Urinary bladder (tissue), 4 donors: ENCODE measurements around the gene ZBTB20. TPM values are rescaled to one million over a fixed set of nuclear protein-coding genes. Genes with fewer than 3 reads are reported as not detected.

Experiments
- DNase-seq: peaks from one replicate; pipeline ENCODE4 v3.0.0-alpha.2; 2015; ENCODE audit errors: extremely low spot score
- H3K27ac ChIP-seq: one replicate; pipeline ENCODE4 v1.5.1; 2013; ENCODE audit warnings: low read depth, mild to moderate bottlenecking, moderate library complexity
- H3K36me3 ChIP-seq: one replicate; pipeline ENCODE4 v1.6.1; 2013; ENCODE audit warnings: mild to moderate bottlenecking, moderate library complexity; ENCODE audit not compliant: insufficient read depth
- H3K4me1 ChIP-seq: one replicate; pipeline ENCODE4 v1.6.1; 2013; ENCODE audit warnings: mild to moderate bottlenecking, moderate library complexity; ENCODE audit not compliant: insufficient read depth
- H3K4me3 ChIP-seq: one replicate; pipeline ENCODE4 v1.5.1; 2013; ENCODE audit warnings: low read depth, low read length
- WGBS: extraction: QIAGEN DNeasy Blood & Tissue Kit; methylation state at CpG from one replicate; pipeline ENCODE4 v1.1.7; 2013; 5-methylcytosine and 5-hydroxymethylcytosine counted together
- polyA plus RNA-seq: library from polyadenylated mRNA; stranded (reverse); fragments of 200-250 nt; gene quantifications from one replicate; pipeline ENCODE4 v1.2.3, GENCODE V29; 2013
- total RNA-seq: library from RNA; depleted of rRNA; stranded (reverse); fragments of >200 nt; gene quantifications from one replicate; pipeline ENCODE4 v1.2.3, GENCODE V29; 2014
- donor health status: healthy with polysubstance abuse.
- donor health status: healthy.

The ZBTB20 gene
- total and polyA plus RNA-seq, 2 donors = 1.5 to 99.9 TPM

DNA sequence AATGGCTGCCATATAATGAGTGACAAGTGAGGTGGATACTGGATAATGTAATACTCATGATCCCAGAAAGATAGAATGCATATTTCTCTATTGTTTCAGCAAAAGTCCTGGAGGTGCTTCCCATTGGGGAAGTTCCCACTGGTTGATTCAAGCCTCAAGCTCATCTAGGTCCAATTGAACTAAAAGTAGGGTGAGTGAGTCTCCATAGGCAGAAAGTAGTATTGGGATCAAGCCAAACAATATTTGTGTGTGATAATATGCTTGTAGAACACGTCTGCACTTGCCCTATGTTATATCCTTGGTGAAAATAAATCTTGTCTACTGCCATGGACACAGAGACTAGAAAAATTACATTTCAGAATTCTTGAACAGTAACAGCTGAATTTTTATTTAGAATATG is 14.8 kb upstream of the ZBTB20 start:
- Histone ChIP-seq H3K4me1 (no peaks in the 10 kb centered on the region), H3K4me3 (no peak overlapping the region), H3K27ac (no peak overlapping the region), H3K36me3 (no peaks in the 10 kb centered on the region)
- no peak for DNase-seq
- WGBS = 50% methylated on average over 1 of the region's 1 CpG

DNA sequence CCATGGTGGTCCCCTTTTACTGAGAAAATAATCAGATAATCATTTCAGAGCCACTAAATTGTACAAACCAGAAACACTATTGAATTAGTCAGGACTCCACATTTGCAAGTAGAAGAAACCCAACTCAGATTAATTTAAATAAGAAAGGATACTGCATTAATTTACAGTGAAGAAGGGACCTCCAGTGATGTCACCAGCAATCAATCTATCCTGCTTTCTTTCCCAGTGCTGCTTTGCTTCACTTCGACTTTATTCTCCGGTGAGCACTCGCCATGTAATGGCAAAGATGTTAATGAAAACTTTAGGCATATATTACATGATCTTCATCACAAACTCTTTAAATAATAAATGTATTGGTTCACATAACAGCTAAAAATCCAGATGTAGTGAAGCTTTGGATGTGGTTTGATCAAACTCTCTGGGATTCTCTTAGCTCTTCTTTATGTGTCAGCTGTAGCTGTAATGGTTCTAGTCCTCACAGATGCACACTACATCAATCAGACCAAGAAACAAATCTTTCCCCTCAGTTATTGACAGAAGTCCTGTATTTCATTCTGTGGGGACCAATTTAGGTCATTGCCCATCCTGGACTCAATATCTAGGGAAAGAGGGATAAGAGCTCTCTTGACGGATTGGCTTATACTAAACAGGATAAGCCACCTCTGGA is 14.2 kb upstream of the ZBTB20 start:
- Histone ChIP-seq H3K4me1 (no peaks in the 10 kb centered on the region), H3K27ac (no peak overlapping the region), H3K4me3 (no peak overlapping the region), H3K36me3 (no peaks in the 10 kb centered on the region)
- DNase-seq = no peak
- 93% methylated on average over 4 of the region's 4 CpGs for WGBS

DNA sequence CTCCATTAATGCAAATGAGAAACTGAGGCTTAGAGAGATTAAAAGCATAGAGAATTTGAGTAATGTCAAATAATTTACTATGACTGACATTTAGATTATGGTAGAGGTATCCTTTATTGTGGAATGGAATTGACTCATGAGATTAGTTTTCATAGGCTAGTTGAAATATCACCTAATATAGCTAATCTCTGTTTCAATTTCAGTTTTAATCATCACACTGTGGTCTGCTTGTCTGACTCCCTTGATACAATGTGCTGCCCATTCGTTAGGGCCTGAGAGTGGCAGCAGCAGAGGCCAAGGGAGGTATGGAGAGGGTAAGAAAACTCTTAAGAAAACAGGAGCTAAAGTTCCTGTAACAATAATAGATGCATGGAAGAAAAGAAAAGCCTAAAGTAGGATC is 13.2 kb upstream of the ZBTB20 start:
- Histone ChIP-seq H3K27ac (no peak overlapping the region), H3K4me1 (no peaks in the 10 kb centered on the region), H3K4me3 (no peak overlapping the region), H3K36me3 (no peaks in the 10 kb centered on the region)
- DNase-seq = no peak
- 88% methylated on average over 1 of the region's 1 CpG for WGBS

DNA sequence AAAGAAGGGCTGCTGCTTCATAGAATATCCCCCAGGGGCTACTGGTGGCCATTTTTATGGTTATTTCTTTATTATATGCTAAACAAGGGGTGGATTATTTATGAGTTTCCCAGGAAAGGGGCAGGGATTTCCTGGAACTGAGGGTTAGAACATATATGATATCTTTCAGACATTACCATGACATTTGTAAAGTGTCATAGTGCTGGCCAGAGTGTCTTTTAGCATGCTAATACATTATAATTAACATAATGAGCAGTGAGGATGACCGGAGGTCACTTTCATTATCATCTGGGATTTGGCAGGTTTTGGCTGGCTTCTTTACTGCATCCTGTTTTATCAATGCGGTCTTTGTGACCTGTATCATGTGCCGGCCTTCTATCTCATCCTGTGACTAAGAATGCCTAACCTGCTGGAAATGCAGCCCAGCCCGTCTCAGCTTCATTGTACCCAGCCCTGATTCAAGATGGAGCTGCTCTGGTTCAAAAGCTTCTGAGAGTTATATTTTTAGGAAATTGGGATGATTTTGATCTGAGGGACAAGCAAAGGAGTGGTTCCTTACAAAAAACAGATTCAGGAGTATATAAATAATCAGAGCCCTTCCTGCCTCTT is 9.1 kb upstream of the ZBTB20 start:
- Histone ChIP-seq H3K36me3 (no peaks in the 10 kb centered on the region), H3K27ac (no peak overlapping the region), H3K4me3 (no peak overlapping the region), H3K4me1 (no peaks in the 10 kb centered on the region)
- DNase-seq = no peak
- 63% methylated on average over 4 of the region's 4 CpGs for WGBS

DNA sequence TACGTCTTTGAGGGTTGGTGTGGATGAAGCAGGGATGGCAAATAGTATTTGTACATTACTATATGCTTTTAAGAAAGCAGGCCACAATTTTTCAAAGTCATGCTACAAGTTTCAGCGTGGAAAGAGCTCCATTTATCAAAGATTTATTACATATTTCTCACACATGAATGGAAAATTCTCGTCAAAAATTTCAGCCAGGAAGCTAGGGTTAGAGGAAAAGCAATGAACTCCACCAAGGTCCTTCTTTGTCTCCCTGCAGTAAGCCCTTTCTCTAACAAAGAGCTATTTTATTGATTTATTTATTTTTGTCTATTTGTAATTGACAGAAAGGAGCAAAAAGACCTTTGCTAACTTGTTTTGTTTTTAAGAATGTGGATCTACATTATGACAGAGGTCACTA is 7.5 kb upstream of the ZBTB20 start:
- Histone ChIP-seq H3K4me3 (no peak overlapping the region), H3K27ac (no peak overlapping the region), H3K36me3 (no peaks in the 10 kb centered on the region), H3K4me1 (no peaks in the 10 kb centered on the region)
- DNase-seq = no peak
- WGBS = 78% methylated on average over 3 of the region's 3 CpGs

DNA sequence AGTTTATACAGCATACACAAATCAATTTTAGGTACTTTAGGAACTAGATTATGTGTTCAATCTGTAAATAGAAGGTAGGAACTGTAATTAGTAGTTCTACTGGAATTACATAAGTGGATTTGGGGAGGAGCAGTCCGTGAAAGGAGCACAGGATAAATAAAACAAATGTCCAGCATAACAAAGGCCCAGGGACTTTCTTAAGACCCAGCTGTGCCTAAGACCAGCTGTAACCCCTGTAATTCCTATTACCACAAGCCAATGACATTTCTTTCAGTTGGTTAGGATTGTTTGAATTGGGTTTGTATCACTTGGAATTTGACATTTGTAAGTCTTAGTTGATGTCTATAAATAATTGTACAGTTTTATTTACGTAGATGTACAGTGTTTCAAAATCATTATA is 4.8 kb upstream of the ZBTB20 start:
- no peak overlapping the region for H3K4me3 ChIP-seq
- no peak overlapping the region for H3K27ac ChIP-seq
- DNase-seq = no peak
- no peaks in the 10 kb centered on the region for H3K4me1 ChIP-seq
- H3K36me3 ChIP-seq = no peaks in the 10 kb centered on the region
- WGBS = 70% methylated on average over 2 of the region's 2 CpGs

DNA sequence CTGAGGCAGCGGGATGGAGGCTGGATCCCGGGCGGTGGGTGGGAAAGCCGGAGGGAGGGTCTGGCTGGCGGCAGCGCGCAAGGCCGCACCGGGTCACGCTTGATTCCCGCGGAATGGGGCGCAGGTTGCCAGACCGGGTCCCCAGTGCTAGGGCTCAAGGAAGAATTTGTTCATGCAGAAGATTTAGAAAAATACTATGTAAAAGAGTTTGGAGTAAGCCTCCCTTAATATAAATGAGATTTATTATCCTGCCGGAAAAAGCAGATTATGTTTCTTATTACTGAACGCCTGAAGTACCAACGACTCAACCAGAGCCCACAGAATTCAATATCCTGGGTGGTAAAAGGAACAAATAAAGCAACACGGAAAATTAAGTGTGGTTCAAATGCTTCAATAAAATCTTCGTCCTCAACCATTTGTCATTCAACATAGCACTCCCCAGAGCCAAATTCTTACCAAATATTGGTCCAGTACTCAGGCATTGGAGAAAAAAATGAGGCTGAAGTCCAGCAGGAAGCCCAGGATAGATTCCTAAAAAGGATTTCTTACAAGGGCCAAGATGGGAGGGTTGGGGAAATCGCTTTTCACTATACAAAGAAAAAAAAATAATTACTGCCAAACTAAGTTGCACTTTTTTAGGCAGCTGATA is 1.2 kb upstream of the ZBTB20 start:
- peak; percentile 14 for DNase-seq
- Histone ChIP-seq H3K36me3 (no peaks in the 10 kb centered on the region), H3K27ac (peak overlapping the region; percentile 100), H3K4me1 (no peaks in the 10 kb centered on the region), H3K4me3 (peak overlapping the region; percentile 62)
- WGBS = 1% methylated on average over 20 of the region's 20 CpGs

DNA sequence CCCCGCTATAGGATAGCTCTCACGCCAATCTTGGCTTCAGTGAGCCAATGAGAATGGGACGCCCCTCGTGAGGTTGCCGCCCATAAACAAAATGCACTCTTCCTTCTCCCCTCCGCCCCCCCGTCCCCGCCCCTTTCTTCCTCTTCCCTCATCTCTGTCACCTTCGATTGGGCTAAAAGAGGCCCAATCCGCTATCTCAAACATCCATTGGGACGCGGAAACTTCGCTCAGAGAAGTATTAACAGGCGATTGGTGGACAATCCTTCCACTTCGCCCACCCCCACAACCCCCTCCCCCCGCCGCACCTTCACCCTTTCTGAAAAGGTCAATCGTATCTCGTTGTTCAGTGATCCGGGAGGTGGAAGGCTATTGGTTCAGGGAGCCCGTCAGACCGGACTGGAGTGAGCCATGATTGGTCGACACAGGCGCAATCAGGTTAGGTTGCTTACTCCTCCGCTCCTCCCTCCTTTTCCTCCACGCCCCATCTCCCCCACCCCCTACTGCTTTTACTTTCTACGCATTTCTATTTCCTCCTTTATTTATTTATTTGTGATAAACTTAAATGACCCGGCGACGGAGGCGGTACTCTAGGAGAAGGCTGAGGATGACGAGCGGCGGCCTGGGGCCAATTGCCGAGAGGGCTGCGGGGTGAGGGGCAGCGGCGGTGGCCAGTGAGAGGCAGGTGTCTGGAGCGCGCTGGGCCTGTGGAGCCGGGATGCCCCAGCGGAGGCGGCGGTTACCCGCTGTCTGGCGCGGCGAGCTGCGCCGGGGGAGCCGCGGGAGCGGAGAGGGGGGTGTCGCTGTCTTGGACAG is 447 bp upstream of the ZBTB20 start:
- Histone ChIP-seq H3K4me1 (no peaks in the 10 kb centered on the region), H3K4me3 (peak overlapping the region; percentile 62), H3K36me3 (no peaks in the 10 kb centered on the region), H3K27ac (peak overlapping the region; percentile 100)
- under 1% methylated on average over 54 of the region's 54 CpGs for WGBS
- peak; percentile 100 for DNase-seq

DNA sequence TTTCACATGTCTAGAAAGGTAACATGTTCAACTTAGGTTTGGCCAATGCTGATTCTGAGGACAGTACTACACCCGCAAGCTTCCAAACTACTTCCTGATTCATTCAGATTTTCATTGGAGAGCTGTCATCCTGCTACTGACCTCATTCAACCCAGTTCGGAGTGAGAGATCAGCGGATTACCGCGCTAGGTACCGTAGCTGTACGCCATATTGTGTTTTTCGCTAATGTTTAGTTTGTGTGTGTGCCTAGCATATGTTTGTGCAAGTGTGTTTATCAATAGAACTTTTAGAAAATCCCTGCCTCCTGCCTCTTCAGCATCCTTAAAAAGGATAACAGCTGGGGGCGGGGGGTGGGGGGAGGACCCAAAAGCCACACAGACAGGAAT is 1.1 kb downstream of the ZBTB20 start:
- H3K4me1 ChIP-seq = no peaks in the 10 kb centered on the region
- H3K36me3 ChIP-seq = no peaks in the 10 kb centered on the region
- under 1% methylated on average over 9 of the region's 9 CpGs for WGBS
- peak overlapping the region; percentile 49 for H3K4me3 ChIP-seq
- DNase-seq = peak; percentile 45
- H3K27ac ChIP-seq = peak overlapping the region; percentile 97

DNA sequence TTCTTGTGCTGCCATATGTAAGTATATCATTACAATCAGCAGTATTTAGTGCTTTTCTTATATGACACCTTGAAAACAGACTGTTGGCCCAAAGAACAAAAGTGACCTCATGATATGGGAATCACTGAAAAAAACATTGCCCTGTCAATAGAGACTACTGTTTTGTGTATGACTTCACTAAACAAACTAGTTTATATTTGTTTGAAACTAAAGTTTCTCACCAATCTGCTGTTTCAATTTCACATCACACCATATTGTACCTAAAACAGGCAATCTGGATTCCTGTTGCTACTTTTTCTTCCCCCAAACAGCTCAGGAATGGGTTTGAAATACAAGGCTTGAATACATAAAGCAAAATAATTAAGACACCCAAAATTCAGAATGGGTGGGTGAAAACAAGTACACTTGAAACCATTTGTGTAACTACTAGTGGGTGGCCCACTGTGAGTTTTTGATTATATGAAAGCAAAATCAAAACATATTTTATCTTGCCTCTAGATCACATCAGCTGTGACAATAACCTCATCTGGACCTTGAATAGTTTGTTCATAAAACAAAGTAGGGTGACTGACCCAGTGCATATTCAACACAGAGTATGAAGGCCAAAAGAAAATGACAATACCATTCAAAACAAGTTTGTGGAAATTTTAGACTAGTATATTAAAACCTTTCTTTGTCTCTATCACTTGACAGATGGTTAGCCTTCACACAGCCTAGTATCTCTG is 5.9 kb downstream of the ZBTB20 start:
- Histone ChIP-seq H3K4me3 (no peak overlapping the region), H3K27ac (no peak overlapping the region), H3K36me3 (no peaks in the 10 kb centered on the region), H3K4me1 (no peaks in the 10 kb centered on the region)
- no peak for DNase-seq

DNA sequence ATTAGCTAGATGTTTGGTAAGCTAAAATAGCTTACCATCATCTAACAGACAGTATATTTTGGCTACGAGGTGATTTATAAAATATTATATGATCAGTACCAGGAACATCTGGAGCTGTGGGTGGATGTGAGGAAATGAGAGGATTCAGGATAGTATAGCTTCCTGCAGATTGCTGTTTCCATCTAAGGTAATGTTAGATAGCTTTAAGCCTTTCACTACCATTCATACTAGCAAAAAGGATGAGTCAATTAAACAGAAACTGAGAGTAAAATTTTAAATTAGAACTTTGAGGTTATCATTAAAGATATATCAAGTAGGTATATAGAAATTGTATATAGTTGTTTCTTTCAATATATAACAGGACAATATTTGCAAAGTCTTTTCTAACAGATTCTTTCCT is 8.0 kb downstream of the ZBTB20 start:
- Histone ChIP-seq H3K36me3 (no peaks in the 10 kb centered on the region), H3K27ac (no peak overlapping the region), H3K4me1 (no peaks in the 10 kb centered on the region), H3K4me3 (no peak overlapping the region)
- WGBS = 93% methylated on average over 1 of the region's 1 CpG
- DNase-seq = no peak

DNA sequence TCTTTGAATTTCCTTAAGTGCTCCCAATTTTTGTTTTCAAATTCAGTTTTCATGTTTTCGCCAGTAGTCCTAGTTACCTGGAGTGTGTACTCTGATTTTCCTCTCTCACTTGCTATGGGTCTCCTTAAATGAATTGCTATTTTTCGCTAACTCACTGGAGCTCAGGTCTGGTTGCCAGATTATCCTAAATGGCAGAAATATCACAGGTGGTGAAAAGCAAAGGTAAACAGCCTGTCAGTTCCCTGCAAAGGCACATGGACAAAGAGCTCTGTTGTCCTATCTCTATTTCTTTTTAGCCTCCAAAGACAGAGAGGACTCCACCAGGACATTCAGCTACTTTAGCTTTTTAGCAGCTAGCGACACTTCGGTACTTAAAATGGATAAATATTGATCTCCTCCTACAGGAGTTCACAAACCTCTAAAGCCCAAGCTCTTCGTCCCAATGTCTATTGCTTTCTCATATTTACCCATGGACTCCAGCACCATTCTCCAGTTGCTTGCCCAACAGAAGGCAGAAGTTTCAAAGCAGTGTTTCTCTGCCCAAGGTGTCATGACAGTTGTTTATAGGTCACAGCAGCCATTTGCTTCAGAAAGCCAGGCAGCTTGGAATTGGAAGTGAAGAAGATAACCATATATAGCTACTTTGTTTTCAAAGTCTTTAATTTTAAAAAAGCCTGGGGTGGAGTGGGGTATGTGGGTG is 12.3 kb downstream of the ZBTB20 start:
- WGBS = 98% methylated on average over 5 of the region's 5 CpGs
- H3K4me3 ChIP-seq = no peak overlapping the region
- no peak overlapping the region for H3K27ac ChIP-seq
- H3K36me3 ChIP-seq = no peaks in the 10 kb centered on the region
- no peak for DNase-seq
- H3K4me1 ChIP-seq = no peaks in the 10 kb centered on the region

DNA sequence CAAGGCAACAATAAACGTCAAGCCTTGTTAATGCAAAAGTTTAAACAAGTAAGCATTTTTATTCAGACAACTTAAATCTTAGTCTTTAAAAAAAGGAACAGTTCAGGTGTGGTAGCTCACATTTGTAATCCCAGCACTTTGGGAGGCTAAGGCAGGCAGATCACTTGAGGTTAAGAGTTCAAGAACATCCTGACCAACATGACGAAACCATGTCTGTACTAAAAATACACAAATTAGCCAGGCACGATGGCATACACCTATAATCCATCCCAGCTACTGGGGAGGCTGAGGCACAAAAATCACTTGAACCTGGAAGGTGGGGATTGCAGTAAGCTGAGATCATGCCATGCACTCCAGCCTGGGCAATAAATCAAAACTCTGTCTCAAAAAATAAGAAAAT is 19.9 kb downstream of the ZBTB20 start:
- peaks cover 2% of the 10 kb centered on the region for H3K36me3 ChIP-seq
- no peak for DNase-seq
- 75% methylated on average over 3 of the region's 3 CpGs for WGBS
- H3K4me3 ChIP-seq = no peak overlapping the region
- H3K27ac ChIP-seq = no peak overlapping the region
- no peaks in the 10 kb centered on the region for H3K4me1 ChIP-seq
